Measurements from ENCODE around the gene ARID4B. TPM values are rescaled to one million over a fixed set of nuclear protein-coding genes. Genes with fewer than 3 reads are reported as not detected.
A peak's percentile ranks its signal among the peaks of the same experiment; 100 is the strongest.

ARID4B gene
- total and polyA plus RNA-seq, 2 of the 13 experiments (the other 11 are each of a cell fraction or from before 2014, with no cell fraction given): 9.7 to 24.6 TPM

DNA sequence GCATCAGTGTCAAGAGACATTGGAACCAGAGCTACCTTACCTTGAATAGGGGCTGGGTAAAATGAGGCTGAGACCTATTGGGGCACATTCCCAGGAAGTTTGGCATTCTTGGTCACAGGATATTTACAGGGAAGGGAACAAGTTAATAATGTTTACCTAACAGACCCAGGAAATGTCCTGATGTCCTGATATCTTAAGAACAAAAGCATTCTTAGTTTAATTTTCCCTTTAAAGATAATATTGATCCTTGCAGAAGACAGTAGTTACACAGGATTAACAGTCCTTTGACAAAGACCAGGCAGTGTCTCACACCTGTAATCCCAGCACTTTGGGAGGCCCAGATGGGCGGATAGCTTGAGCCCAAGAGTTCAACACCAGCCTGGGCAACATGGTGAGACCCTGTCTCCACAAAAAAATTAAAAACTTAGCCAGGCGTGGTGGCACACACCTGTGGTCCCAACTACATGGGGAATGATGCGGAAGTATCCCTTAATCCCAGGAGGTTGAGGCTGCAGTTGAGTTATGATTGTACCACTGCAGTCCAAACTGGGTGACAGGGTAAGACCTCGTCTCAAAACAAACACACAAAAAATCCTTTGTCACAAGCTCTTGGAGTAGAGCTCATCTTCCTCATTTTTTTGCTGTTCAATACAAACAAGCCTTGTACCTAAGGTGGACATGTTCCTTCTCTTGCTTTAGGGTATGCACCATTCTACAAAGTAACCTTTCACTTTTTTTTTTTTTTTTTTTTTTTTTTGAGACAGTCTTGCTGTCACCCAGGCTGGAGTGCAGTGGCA lies 198.0 kb downstream of the ARID4B start (continued):
- TF ChIP-seq, protein P1, sequence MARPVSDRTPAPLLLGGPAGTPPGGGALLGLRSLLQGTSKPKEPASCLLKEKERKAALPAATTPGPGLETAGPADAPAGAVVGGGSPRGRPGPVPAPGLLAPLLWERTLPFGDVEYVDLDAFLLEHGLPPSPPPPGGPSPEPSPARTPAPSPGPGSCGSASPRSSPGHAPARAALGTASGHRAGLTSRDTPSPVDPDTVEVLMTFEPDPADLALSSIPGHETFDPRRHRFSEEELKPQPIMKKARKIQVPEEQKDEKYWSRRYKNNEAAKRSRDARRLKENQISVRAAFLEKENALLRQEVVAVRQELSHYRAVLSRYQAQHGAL (CRISPR knock-in tag; IDR thresholded peaks at IDR 0.05; ENCODE audit: not compliant biosample characterization): no peak
- no peak for TF ChIP-seq ZNF160 (CRISPR knock-in tag; IDR thresholded peaks at IDR 0.05)
- no peak for TF ChIP-seq NCOA1 (CRISPR knock-in tag; IDR thresholded peaks at IDR 0.05)
- TF ChIP-seq ZNF629 (CRISPR knock-in tag; conservative IDR thresholded peaks at IDR 0.05): peak; percentile 38; the same call in 1 of the 2 replicates
- TF ChIP-seq SP5 (CRISPR knock-in tag; IDR thresholded peaks at IDR 0.05; ENCODE audit: borderline replicate concordance, low read depth): peak; percentile 54; the same call in 1 of the 2 replicates
- TF ChIP-seq ZEB1 (IDR thresholded peaks at IDR 0.05; ENCODE audit: insufficient replicate concordance, low read depth): no peak
- TF ChIP-seq ZFP36 (IDR thresholded peaks at IDR 0.05; ENCODE audit: borderline replicate concordance, low read depth, low read length, partially characterized antibody): no peak
- no peak for TF ChIP-seq CHD4 (IDR thresholded peaks at IDR 0.05; ENCODE audit: borderline replicate concordance, low read length)
- TF ChIP-seq, protein P2, sequence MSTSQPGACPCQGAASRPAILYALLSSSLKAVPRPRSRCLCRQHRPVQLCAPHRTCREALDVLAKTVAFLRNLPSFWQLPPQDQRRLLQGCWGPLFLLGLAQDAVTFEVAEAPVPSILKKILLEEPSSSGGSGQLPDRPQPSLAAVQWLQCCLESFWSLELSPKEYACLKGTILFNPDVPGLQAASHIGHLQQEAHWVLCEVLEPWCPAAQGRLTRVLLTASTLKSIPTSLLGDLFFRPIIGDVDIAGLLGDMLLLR (CRISPR knock-in tag; IDR thresholded peaks at IDR 0.05): no peak
- TF ChIP-seq ZNF7 (CRISPR knock-in tag; IDR thresholded peaks at IDR 0.05): no peak
- no peak for TF ChIP-seq ZNF75D (CRISPR knock-in tag; IDR thresholded peaks at IDR 0.05; ENCODE audit: borderline replicate concordance)
- TF ChIP-seq, protein P3, sequence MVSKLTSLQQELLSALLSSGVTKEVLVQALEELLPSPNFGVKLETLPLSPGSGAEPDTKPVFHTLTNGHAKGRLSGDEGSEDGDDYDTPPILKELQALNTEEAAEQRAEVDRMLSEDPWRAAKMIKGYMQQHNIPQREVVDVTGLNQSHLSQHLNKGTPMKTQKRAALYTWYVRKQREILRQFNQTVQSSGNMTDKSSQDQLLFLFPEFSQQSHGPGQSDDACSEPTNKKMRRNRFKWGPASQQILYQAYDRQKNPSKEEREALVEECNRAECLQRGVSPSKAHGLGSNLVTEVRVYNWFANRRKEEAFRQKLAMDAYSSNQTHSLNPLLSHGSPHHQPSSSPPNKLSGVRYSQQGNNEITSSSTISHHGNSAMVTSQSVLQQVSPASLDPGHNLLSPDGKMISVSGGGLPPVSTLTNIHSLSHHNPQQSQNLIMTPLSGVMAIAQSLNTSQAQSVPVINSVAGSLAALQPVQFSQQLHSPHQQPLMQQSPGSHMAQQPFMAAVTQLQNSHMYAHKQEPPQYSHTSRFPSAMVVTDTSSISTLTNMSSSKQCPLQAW (CRISPR knock-in tag; IDR thresholded peaks at IDR 0.05): peak; percentile 38; the same call in 1 of the 2 replicates
- TF ChIP-seq SMARCC2 (IDR thresholded peaks at IDR 0.05): no peak
- TF ChIP-seq ZNF331 (CRISPR knock-in tag; IDR thresholded peaks at IDR 0.05): no peak
- TF ChIP-seq KLF15 (CRISPR knock-in tag; IDR thresholded peaks at IDR 0.05; ENCODE audit: borderline replicate concordance): no peak
- TF ChIP-seq ZBTB1 (CRISPR knock-in tag; IDR thresholded peaks at IDR 0.05; ENCODE audit: borderline replicate concordance): no peak
- TF ChIP-seq, protein P4, sequence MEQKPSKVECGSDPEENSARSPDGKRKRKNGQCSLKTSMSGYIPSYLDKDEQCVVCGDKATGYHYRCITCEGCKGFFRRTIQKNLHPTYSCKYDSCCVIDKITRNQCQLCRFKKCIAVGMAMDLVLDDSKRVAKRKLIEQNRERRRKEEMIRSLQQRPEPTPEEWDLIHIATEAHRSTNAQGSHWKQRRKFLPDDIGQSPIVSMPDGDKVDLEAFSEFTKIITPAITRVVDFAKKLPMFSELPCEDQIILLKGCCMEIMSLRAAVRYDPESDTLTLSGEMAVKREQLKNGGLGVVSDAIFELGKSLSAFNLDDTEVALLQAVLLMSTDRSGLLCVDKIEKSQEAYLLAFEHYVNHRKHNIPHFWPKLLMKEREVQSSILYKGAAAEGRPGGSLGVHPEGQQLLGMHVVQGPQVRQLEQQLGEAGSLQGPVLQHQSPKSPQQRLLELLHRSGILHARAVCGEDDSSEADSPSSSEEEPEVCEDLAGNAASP (CRISPR knock-in tag; IDR thresholded peaks at IDR 0.05; ENCODE audit: borderline replicate concordance): 0 out of 2 replicates have a peak, but pooled peaks have one; percentile 61
- no peak for TF ChIP-seq ZBTB20 (CRISPR knock-in tag; IDR thresholded peaks at IDR 0.05; ENCODE audit: borderline replicate concordance, low read depth)
- TF ChIP-seq ZNF441 (CRISPR knock-in tag; IDR thresholded peaks at IDR 0.05; ENCODE audit: borderline replicate concordance): no peak
- TF ChIP-seq, protein P5, sequence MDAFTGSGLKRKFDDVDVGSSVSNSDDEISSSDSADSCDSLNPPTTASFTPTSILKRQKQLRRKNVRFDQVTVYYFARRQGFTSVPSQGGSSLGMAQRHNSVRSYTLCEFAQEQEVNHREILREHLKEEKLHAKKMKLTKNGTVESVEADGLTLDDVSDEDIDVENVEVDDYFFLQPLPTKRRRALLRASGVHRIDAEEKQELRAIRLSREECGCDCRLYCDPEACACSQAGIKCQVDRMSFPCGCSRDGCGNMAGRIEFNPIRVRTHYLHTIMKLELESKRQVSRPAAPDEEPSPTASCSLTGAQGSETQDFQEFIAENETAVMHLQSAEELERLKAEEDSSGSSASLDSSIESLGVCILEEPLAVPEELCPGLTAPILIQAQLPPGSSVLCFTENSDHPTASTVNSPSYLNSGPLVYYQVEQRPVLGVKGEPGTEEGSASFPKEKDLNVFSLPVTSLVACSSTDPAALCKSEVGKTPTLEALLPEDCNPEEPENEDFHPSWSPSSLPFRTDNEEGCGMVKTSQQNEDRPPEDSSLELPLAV (CRISPR knock-in tag; conservative IDR thresholded peaks at IDR 0.05; ENCODE audit: low read depth): no peak
- no peak for TF ChIP-seq SP2 (CRISPR knock-in tag; IDR thresholded peaks at IDR 0.05)
- TF ChIP-seq KAT2B (IDR thresholded peaks at IDR 0.05; ENCODE audit: borderline replicate concordance, low read depth, low read length): no peak
- no peak for TF ChIP-seq PAF1 (CRISPR knock-in tag; IDR thresholded peaks at IDR 0.05)
- no peak for TF ChIP-seq ESRRA (CRISPR knock-in tag; IDR thresholded peaks at IDR 0.05; ENCODE audit: low read depth)

Measured in HepG2 (cell line).